Glomerular endothelial cell (primary cell): ENCODE data around the gene CNPY4. TPM values are rescaled to one million over a fixed set of nuclear protein-coding genes. Genes with fewer than 3 reads are reported as not detected.

Experiments used
- DNase-seq: peaks from one replicate; pipeline ENCODE4 v3.0.0-alpha.2; 2011; ENCODE audit warnings: low read depth, low spot score; ENCODE audit errors: extremely low read depth
- total RNA-seq: library from RNA; depleted of rRNA; stranded (reverse); fragments of >200 nt; gene quantifications from 2 replicates; pipeline ENCODE4 v1.2.3, GENCODE V29; 2015

Gene CNPY4, protein sequence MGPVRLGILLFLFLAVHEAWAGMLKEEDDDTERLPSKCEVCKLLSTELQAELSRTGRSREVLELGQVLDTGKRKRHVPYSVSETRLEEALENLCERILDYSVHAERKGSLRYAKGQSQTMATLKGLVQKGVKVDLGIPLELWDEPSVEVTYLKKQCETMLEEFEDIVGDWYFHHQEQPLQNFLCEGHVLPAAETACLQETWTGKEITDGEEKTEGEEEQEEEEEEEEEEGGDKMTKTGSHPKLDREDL
- 23.6 and 37.9 TPM in 2 replicates for total RNA-seq

- DNase-seq: peak; percentile 94
Measured at GRCh38 chr7:100119072-100119969, at the start of gene CNPY4, which contains the start of gene TAF6. TSS of gene CNPY4 (plus strand) at chr7:100119634. CDS start at chr7:100119745, 111 bp downstream. TSS of gene TAF6 (minus strand) at chr7:100119358. CDS start at chr7:100114209, 5,149 bp downstream.

GRCh38 chr7:100069991-100070390 is 49.4 kb upstream of the CNPY4 start:
- DNase-seq: no peak

DNA sequence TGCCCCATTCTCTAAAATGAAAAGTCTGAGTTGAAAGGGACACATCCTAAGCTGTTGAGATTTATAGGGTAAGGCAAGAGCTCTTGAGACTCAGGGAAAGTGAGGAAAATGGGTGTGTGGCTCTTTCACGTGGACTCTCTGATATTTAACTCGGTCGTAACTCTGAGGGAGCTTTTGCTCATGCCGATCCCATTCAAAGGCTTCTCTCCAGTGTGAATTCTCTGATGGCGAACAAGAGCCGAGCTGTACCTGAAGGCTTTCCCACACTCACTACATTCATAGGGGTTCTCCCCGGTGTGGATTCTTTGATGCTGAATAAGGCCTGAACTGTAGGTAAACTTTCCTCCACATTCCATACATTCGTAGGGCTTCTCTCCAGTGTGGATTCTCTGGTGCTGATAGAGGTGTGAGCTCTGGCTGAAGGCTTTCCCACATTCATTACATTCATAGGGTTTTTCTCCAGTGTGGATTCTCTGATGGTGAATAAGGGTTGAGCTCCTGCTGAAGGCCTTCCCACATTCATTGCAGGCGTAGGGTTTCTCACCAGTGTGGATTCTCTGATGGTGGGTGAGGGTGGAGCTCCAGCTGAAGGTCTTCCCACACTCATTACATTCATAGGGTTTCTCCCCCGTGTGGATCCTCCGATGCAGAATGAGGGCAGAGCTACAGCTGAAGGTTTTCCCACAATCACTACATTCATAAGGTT is 48.3 kb upstream of the CNPY4 start:
- DNase-seq: no peak

GRCh38 chr7:100072462-100072861 is 47.0 kb upstream of the CNPY4 start:
- DNase-seq: no peak

DNA sequence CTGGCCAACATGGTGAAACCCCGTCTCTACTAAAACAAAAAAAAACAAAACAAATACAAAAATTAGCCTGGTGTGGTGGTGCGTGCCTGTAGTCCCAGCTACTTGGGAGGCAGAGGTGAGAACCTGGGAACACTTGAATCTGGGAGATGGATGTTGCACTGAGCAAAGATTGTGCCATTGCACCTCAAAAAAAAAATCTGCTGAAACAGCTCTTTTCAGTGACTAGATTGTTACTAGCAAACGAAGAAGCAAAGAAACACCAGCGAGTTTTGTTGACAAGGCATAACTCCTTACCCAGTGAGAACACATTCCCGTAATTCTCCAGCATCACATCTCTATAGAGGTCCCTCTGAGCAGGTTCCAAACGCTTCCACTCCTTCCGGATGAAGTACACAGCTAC is 44.6 kb upstream of the CNPY4 start:
- no peak for DNase-seq

DNA sequence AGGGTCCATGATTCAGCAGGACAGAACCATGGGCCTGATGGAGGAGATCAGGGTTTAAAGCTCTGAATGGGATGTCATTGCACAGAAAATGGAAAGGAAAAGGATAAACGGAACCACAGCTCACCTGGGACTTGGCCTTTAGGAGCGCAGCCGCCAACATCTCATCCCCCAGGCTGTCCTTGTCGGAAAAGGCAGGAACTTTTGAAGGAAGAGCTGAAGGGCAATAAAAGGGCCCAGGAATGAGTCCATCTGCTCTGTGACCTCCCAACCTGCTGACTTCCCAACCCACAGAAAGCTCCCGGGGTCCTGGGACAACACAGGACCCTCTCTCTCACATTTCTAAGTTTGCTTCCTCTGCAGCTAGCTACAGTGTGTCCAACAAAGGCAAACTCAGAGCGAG is 44.0 kb upstream of the CNPY4 start:
- DNase-seq: no peak

DNA sequence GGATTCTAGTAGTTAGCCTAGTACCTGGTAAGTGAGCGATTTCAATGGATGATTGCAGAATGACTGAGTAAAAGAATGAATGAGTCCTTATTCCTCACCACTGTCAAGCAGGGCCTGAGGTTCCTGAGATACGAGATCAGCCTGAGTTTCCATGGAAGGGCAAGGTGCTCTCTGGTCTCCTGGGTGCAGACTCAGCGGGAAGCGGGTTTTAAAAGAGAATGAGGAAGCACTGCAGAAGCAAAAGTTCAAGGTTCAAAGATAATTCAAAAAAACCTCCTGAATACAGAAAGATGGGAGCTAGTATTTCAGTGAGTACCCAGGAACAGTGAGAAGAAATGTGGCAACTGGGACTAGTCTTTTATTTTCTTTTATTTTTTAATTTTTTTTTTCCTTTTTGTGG is 42.2 kb upstream of the CNPY4 start:
- no peak for DNase-seq

DNA sequence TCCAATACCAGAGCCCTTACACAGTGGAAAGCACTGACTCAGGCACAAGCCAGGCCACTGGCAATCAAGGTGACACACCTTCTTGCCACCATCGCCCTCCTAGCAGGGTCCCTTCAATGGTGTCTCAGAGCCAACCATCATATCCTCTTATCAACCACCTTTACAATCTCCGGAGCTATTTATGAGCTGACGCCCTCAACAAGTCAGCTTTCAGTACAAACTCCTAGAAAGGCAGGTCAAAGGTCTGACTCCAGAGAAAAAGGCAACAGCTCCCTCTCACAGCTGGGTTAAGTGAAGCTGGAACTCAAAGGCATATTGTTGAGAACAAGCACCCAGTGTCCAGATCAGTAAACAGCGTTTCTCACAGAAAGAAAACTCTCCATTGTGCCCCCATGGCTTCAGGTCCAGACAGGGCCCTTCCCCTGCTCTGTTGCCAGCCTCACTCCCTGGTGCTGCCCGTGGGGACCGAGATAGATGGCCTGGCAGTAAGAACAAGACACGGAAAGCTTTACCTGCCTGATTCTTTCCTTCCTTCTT is 40.3 kb upstream of the CNPY4 start:
- DNase-seq: no peak

DNA sequence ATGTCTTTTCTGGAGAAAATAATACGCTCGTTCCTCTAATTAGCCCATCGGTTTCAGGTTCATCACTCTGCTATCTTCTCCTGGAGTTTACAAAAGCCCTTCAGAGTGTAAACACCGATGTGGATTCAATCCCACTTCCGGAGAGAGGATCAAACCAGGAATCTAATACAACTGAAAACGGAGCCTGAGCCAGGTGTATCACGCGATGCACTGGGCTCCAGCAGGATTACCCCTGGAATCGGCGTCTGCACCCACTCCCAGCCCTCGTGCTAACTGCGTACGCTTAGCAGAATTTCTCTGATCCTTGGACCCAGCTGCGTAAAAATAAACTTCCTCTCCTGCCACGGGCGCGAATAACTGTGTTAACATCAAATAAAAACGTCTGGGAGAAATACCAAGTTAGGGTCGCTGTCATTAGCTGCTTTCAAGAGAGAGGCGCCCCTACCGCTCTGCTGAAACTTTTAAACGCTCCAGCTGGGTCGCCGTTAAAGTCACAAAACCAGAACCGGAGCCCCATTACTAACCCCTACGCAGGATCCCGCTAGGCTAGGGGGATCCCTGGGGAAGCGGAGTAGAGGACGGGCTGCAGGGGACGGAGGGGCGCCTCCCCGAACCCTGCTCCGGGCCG is 38.4 kb upstream of the CNPY4 start:
- DNase-seq: no peak

DNA sequence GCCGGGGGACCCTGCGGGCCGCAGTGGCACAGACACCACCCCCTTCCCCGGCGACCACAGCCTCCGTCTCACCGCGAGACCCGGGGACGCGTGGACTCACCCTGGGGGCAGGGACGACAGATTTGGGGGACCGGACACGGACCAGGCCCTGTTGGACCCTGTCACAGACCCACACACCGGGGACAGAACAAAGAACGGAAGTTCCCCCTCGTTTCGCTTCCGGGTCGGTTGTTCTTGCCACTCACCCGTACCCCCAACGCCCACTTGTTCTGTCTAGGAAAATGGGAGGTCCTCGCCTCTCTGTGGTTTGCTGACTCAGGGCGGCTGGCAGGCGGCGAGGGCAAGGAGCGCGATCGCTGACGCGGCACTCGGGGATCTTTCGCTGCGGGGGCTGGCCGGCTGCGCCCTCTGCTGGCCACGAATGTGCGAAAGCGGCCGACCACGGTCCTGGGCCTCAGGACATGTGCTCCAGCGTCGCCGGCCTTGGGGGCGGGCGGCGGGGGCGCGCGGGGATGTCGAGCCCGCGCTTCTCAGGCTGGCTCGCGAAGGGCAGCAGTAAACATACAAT is 37.8 kb upstream of the CNPY4 start, which contains the start of gene ZNF3:
Gene ZNF3, minus strand, starts transcription at position 189 of the 568 bp plus-strand sequence. CDS start 4,366 bp downstream, outside the sequence.
- peak; percentile 90 for DNase-seq

GRCh38 chr7:100082978-100083377 is 36.5 kb upstream of the CNPY4 start:
- DNase-seq: no peak

GRCh38 chr7:100085515-100085914 is 33.9 kb upstream of the CNPY4 start:
- DNase-seq: no peak

DNA sequence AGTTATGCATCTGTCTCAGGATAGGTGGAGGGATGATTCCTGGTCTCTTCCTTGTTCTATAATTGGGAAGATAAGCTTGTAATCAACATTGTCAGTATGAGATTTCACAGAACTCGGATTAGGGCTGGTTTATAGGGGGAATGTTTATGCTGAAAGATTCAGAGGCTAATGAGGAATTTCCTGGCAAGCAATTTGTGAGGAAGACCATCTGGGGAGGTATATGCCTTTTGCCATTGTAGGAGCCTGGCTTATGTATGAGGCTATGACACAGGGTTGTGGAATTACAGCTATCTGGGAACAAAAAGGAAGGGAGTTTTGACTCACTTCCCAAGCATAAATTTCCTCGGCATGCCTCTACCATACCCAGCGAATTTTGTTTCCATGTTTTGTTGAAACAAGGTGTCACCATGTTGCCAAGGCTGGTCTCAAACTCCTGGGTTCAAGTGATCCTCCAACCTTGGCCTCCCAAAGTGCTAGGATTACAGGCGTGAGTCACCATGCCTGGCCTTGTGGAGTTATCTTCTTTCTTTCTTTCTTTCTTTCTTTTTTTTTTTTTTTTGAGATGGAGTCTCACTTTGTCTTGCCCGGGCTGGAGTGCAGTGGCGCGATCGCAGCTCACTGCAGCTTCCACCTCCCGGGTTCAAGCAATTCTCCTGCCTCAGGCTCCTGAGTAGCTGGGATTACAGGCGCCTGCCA is 32.2 kb upstream of the CNPY4 start:
- peak; percentile 99 for DNase-seq

DNA sequence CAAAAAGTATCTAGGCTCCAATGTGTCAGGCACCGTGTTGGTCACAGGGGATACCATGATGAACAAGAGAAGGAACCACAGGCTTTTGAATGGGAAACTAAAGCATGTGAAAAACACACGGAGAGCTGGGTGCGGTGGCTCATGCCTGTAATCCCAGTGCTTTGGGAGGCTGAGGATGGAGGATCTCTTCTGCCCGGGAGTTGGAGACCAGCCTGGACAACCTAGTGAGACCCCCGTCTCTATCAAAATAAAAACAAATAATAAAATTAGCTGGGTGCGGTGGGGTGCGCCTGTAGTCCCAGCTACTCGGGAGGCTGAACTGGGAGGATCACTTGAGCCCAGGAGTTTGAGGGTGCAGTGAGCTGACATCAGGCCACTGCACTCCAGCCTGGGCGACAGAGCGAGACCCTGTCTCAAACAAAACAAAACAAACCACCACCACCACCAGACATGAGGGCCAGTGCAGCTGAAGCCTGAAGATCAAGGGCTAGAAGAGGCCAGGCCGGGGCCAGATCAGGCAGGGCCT is 31.3 kb upstream of the CNPY4 start:
- no peak for DNase-seq

- DNase-seq: no peak
Measured at GRCh38 chr7:100088621-100089457, 30.6 kb upstream of the CNPY4 start, which contains the start of gene COPS6. TSS of gene COPS6 (plus strand) at chr7:100088969. CDS start at chr7:100088991, 22 bp downstream.

DNA sequence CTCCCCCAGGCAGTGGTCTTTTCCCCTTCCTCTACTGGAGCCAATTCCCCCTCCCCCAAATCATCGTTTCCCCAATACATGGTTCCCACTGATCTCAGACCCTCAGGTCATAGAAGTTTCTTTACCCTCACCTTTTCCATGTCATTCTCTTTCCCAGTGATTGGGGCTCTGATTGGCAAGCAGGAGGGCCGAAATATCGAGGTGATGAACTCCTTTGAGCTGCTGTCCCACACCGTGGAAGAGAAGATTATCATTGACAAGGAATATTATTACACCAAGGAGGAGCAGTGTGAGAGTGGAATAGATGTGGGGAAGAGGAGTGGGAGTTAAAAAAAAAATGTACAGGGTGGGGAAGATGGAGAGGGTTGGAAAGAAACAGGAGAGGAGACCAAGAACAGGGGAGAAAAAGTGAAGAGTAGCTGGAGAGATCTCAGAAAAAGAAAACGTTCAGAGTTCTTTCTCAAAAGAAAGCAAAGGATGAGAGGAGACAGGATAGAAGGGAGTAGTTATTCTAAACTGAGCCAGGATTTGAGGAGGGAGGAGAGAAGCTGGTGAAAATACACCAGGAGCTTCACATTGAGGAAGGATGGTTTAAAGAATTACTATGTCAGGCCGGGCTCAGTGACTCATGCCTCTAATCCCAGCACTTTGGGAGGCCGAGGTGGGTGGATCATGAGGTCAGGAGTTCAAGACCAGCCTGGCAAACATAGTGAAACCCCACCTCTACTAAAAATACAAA is 29.8 kb upstream of the CNPY4 start:
- no peak for DNase-seq
